Activated naive CD4-positive, alpha-beta T cell (primary cell): Measurements from ENCODE around the gene ZNF236.

Source experiments
- DNase-seq, 4 experiments: peaks; one replicate each; lab custom pipeline; 2025; lab: John Stamatoyannopoulos, UW

The ZNF236 gene

GRCh38 chr18:76973520-76974266 lies 151.3 kb downstream of the ZNF236 start:
- DNase-seq, result no peak

GRCh38 chr18:76974386-76974785 lies 152.0 kb downstream of the ZNF236 start:
- no peak for DNase-seq

GRCh38 chr18:76975577-76976110 lies 153.3 kb downstream of the ZNF236 start:
- DNase-seq, result no peak

DNA sequence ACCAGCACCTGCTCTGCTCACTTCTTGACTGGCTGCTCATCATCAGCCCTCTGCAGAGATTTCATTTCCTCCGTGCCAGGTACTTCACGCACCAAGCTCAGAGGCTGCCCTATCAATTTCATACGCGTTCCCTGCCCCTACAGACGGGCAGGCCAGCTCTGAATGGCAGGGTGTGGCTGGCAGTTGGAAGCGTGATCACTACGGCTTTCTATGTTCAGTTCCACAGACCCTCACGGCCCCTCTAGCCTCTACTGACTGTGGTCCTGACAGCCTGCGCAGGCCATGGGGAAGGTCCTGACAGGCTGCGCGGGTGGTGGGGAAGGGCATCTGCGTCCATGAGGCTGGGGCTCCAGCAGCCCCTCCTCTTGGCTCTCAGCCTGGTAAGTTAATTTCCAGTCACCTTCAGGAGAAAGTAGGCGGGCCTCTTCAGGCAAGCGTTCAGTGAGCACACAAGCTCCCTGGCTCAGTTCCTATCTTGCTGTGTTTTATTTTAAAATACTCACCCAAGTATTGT lies 154.8 kb downstream of the ZNF236 start:
- no peak for DNase-seq

DNA sequence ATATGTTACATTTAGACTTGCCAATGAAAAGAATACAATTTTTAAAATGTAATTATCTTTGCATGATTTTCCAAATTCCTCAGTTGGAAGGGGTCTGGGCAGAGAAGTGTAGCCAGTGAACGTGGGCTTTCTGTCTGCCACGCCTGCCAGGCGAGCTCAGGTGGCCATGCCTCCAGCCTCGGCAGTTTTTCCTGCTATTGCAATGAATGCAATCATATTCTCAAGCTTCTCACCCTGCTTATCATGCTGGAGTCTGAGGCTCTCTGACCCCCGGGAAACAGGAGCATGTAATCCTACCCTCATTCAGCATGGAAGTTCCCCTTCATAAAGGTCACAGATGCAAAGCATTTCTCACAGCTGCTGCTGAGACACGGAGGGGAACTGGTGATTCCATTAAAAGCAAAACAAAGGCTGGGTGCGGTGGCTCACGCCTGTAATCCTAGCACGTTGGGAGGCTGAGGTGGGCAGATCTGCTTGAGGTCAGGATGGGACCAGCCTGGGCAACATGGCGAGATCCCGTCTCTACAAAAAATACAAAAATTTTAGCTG lies 155.4 kb downstream of the ZNF236 start:
- DNase-seq, result no peak

DNA sequence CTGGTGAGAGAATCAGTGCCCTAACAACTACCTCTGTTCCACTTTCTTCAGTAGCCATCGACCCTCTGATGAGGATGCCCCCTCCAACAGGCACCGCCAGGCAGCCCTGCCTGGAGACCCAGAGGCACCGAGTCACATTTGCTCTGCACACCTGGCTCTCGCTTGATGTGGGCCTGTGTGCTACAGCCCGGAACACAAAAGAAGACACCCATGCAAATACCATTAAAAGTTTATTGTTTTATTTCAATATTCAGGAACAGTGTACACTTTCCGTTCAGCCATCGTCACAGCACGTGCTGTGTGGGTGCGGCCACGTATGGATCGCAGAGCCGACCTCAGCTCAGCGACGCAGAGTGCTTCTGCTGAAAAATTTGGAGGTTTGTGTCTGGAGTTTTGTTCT lies 156.3 kb downstream of the ZNF236 start:
- no peak for DNase-seq

- DNase-seq, result no peak
Measured at GRCh38 chr18:76979111-76979751, 156.9 kb downstream of the ZNF236 start.

- DNase-seq, result no peak
Measured at GRCh38 chr18:76979906-76980305, 157.5 kb downstream of the ZNF236 start.

- no peak for DNase-seq
Measured at GRCh38 chr18:76980663-76981395, 158.5 kb downstream of the ZNF236 start.

DNA sequence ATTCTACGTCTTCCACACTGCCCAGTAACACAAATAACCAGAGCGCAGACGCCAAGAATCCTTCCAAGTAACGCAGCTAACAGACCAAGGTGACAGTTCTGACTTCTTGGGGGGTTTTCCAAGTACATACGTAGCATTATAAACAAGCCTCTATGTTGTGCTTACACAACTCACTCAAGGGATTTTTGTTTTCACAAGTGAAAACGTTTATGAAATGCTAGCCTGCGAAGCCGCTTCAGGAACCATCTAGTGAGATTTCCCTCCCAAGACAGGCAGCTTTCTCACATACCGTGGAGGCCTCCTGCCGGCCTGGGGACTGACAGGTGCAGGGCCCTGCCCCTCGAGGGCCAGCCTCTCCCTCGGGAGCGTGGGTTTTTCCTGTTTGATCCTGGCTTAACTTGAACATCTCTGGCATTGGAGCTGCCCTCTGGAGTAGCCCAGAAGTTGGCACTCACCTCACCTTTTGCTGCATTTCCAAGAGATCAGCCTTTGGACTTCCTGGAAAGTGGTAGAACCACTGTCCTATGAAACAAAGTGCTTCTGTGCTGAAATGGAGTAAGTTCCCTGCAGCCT lies 159.1 kb downstream of the ZNF236 start:
- DNase-seq, result no peak

DNA sequence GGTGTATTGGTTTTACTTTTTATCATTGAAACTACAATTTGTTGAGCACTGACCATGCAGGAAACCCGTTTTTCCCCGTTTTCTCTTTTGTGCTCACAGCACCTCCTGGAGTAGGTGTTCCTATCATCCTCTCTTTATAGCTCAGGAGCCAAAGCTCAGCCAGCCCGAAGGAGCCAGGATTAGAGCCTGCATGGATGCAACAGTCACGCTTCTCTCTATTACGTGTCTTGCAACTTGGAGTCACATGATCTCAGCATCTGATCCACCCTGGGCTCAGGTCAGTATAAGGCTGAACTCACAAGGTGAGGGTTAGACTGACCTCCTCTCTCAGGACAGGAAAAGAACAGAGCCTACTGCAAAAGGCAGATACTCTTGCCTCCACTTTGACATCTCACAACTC lies 159.7 kb downstream of the ZNF236 start:
- DNase-seq, result no peak

DNA sequence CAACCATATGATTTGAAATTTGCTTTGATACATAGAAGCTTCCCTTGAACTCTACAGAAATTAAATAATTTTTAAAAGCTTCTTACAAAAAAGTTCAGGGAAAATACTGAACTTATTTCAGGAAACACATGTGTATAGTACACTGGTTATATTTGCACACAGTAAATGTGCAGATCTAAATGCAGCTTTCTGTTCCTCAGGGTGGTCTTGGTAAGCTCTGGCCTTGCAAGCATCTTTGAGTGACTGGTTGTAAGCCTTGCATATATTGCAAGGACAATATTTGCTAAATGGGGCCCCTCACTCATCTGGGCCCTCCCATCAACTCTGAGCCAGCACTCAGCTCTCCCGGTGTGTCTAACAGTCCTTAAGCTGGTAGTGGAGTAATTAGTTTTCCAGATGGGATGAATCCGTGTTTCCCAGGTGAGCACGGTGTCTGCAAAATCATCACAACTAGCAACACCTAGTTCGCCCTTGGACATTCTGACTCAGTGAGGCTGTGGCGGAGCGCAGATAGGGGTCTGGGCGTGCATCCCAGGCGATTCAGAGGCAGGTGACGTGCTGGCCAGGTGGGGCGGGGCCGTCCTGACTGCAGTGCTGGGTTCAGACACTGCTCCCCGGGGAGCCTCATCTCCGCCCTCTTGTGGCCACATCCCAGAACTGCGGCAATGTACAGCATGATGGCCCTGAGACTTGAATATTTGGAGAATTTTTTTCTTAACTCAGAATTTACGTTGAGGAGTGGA lies 160.7 kb downstream of the ZNF236 start:
- peak; percentile 45 to 84 (median 76) for DNase-seq

GRCh38 chr18:76983613-76984051 lies 161.3 kb downstream of the ZNF236 start:
- DNase-seq, result no peak

- DNase-seq, result no peak
Measured at GRCh38 chr18:76984193-76985155, 162.1 kb downstream of the ZNF236 start.

DNA sequence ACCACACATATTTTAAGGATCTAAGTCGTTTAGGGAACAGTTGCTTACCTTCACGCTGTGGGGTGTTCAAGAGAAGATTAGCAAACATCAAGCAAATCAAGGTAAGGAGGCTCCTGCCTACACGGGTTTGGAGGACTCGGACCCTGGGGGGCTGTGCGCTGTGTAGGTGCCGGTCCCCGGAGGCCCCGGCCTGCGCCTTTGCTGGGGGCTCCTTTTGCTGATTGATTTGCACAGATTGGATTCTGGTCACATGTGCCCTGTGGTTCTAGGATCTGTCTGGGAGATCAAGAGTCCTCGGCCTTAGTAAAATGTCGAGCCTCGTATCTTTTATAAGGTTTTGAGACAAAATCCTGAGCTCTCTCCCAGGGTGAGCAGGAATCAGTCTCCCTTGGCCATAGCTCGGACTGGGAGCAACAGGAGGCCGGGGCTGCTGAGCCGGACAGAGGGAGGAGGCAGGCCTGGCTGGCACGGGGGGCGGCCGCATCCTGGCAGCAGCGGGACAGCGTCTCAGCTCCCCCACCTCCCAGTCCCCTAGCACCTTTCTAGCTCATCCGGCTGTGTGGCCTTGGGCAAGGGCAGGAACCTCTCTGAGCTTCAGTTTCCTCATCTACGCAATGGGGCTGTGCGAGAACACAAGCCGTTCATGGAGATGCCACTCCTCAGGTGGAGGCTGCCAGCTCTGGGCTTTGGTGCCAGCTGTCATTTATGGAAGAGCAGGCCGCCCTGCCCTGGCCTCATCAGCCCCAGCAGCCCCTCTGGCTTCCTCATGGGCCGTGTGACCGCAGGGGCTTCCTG lies 163.0 kb downstream of the ZNF236 start:
- DNase-seq, result no peak

DNA sequence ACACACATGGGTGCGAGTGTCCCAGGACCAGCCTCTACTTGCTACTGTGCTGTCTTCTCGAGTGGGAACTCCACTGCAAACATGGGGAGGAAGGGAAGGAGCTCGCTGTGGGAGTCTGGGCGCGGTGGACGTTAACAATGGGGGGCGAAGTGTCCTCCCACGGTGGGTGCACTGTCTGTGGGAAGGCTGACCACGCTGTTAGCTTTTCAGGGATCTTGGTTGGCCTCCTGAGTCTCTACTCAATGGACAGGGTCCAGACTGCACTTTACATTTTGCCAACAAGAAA lies 163.5 kb downstream of the ZNF236 start:
- no peak for DNase-seq

DNA sequence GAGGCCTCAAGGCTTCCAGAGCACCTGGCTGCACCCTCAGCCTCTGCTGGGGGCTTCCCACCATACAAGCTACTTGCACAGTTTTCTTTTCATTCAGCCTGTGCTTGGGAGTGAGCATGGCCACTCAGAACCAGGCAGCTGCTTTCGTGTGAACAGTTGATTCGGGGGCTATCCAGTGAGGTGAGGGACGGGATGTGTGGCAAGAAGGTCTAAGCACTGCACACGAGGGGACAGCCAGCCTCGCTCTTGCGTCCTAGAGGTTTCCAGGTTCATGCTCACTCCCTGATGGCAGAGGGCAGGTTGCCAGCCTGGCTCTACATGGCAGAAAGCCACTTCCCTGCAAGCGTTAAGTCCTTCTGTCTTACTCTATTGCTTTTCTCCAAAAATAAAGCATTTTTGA lies 164.0 kb downstream of the ZNF236 start:
- DNase-seq, result no peak

GRCh38 chr18:76988031-76988826 lies 165.9 kb downstream of the ZNF236 start:
- DNase-seq, result no peak
